ENCODE measurements around the gene RAN. TPM values are rescaled to one million over a fixed set of nuclear protein-coding genes. Genes with fewer than 3 reads are reported as not detected.
A peak's percentile ranks its signal among the peaks of the same experiment; 100 is the strongest.
"Not testable (repeated sequence)": the region's sequence is repeated elsewhere in the genome, so short reads cannot be mapped to it uniquely, and the experiment has no call there.

The RAN gene
- total and polyA plus RNA-seq, 9 of the 15 experiments (the other 6 are each of a cell fraction or from before 2014, with no cell fraction given), result 1,687 to 3,820 (median 2,300) TPM

GRCh38 chr12:130862161-130862560, 9.7 kb upstream of the RAN start:
- Histone ChIP-seq H3K9ac (ENCODE audit: insufficient read depth in 1 of 2, low read depth in 2 of 2, low read length in 2 of 2) (no peak overlapping the region), H3K79me2 (ENCODE audit: control insufficient read depth, insufficient read depth, low read length) (no peaks in the 10 kb centered on the region), H3K9me3 (replicated peaks; ENCODE audit: control insufficient read depth, insufficient read depth, low read depth, low read length) (peaks cover 8% of the 10 kb centered on the region), H3K9me1 (ENCODE audit: control insufficient read depth, insufficient read depth, low read length) (no peaks in the 10 kb centered on the region), H3K4me3 (no peak overlapping the region), H3K4me1 (replicated peaks in 1 of 2; ENCODE audit: control insufficient read depth in 2 of 2, insufficient read depth in 2 of 2, low read length in 2 of 2) (peaks cover 6 to 7% of the 10 kb centered on the region in 2 experiments; a peak in 4 of 5 replicates), H2AFZ (ENCODE audit: low read depth, low read length) (no peak overlapping the region), H3K36me3 (ENCODE audit: control insufficient read depth, insufficient read depth, low read length) (no peaks in the 10 kb centered on the region), H4K20me1 (replicated peaks; ENCODE audit: control insufficient read depth, insufficient read depth, low read length) (no peaks in the 10 kb centered on the region), H3K27ac (ENCODE audit: extremely low read depth, low read depth, low read length) (no peak overlapping the region), H3K27me3 (ENCODE audit: control insufficient read depth in 2 of 2, insufficient read depth in 2 of 2, low read length in 2 of 2) (no peaks in the 10 kb centered on the region), H3K4me2 (ENCODE audit: insufficient read depth, low read length) (no peak overlapping the region)
- WGBS (ENCODE audit: insufficient coverage, low coverage, missing lambda C conversion rate), result 48% methylated on average over 4 of the region's 4 CpGs
- intact Hi-C loops (cut with micrococcal nuclease) (no loop called here), in situ Hi-C loops (cut with MboI) (no loop called here)
- CTCF ChIA-PET (ENCODE audit: low intra/inter-chr PET ratio), result no interaction called here
- FAIRE-seq (no peak), ATAC-seq (no peak), DNase-seq (ENCODE audit: extremely low read depth in 1 of 4, low spot score in 3 of 4) (no peak)
- POLR2A ChIA-PET, result interaction anchor here (0.7 kb wide), 1 partner anchor 12 kb away, joined by 3 read pairs; no protein-coding TSS in a partner anchor
- no TSS peak for BruUV-seq (replicated peaks)
- TF ChIP-seq SAP30 (IDR thresholded peaks at IDR 0.05; ENCODE audit: borderline replicate concordance, insufficient read depth, low read depth, low read length, poor library complexity, severe bottlenecking), result no peak

DNA sequence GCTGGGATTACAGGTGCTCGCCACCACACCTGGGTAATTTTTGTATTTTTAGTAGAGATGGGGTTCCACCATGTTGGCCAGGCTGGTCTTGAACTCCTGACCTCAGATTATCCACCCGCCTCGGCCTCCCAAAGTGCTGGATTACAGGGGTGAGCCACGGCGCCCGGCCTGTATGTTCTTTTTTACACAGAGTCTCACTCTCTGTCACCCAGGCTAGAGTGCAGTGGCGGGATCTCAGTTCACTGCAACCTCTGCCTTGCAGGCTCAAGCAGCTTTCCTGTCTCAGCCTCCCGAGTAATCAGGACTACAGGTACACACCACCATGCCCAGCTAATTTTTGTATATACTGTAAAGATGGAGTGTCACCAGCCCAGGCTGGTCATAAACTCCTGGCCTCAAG, 9.1 kb upstream of the RAN start:
- H3K79me2 ChIP-seq (ENCODE audit: control insufficient read depth, insufficient read depth, low read length); intact Hi-C loops (cut with micrococcal nuclease); H3K9me1 ChIP-seq (ENCODE audit: control insufficient read depth, insufficient read depth, low read length); ATAC-seq; H3K4me1 ChIP-seq (replicated peaks in 1 of 2; ENCODE audit: control insufficient read depth in 2 of 2, insufficient read depth in 2 of 2, low read length in 2 of 2); FAIRE-seq; H3K4me2 ChIP-seq (ENCODE audit: insufficient read depth, low read length); H3K27ac ChIP-seq (ENCODE audit: extremely low read depth, low read depth, low read length); H4K20me1 ChIP-seq (replicated peaks; ENCODE audit: control insufficient read depth, insufficient read depth, low read length); H3K9me3 ChIP-seq (replicated peaks; ENCODE audit: control insufficient read depth, insufficient read depth, low read depth, low read length); CTCF ChIA-PET (ENCODE audit: low intra/inter-chr PET ratio); H3K27me3 ChIP-seq (ENCODE audit: control insufficient read depth in 2 of 2, insufficient read depth in 2 of 2, low read length in 2 of 2); DNase-seq (ENCODE audit: extremely low read depth in 1 of 4, low spot score in 3 of 4); H2AFZ ChIP-seq (ENCODE audit: low read depth, low read length); H3K9ac ChIP-seq (ENCODE audit: insufficient read depth in 1 of 2, low read depth in 2 of 2, low read length in 2 of 2); BruUV-seq (replicated peaks); H3K36me3 ChIP-seq (ENCODE audit: control insufficient read depth, insufficient read depth, low read length); H3K4me3 ChIP-seq; in situ Hi-C loops (cut with MboI); POLR2A ChIA-PET: not testable (repeated sequence)
- WGBS (ENCODE audit: insufficient coverage, low coverage, missing lambda C conversion rate), result 74% methylated on average over 8 of the region's 8 CpGs
- TF ChIP-seq, protein P1, sequence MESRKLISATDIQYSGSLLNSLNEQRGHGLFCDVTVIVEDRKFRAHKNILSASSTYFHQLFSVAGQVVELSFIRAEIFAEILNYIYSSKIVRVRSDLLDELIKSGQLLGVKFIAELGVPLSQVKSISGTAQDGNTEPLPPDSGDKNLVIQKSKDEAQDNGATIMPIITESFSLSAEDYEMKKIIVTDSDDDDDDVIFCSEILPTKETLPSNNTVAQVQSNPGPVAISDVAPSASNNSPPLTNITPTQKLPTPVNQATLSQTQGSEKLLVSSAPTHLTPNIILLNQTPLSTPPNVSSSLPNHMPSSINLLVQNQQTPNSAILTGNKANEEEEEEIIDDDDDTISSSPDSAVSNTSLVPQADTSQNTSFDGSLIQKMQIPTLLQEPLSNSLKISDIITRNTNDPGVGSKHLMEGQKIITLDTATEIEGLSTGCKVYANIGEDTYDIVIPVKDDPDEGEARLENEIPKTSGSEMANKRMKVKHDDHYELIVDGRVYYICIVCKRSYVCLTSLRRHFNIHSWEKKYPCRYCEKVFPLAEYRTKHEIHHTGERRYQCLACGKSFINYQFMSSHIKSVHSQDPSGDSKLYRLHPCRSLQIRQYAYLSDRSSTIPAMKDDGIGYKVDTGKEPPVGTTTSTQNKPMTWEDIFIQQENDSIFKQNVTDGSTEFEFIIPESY (CRISPR knock-in tag; IDR thresholded peaks at IDR 0.05), result 0 out of 2 replicates have a peak, but pooled peaks have one; percentile 11

Measured in K562 (cell line).